Stimulated activated CD4-positive, alpha-beta T cell treated with anti-CD3 and anti-CD28 coated beads, TNF-alpha, amount 100 ng/mL, for 4 hours (primary cell): ENCODE results near the gene CNTNAP2.

Source experiments
- DNase-seq, 3 experiments: peaks; one replicate each; pipeline ENCODE4 v3.0.0-alpha.2; 2020; ENCODE audit warnings: low read depth in 3 of 3

Gene CNTNAP2

GRCh38 chr7:147013825-147014224 lies 897.2 kb downstream of the CNTNAP2 start:
- no peak for DNase-seq

GRCh38 chr7:147014286-147014955 lies 897.8 kb downstream of the CNTNAP2 start:
- no peak for DNase-seq

GRCh38 chr7:147015999-147016398 lies 899.4 kb downstream of the CNTNAP2 start:
- no peak for DNase-seq

- DNase-seq = no peak
Measured at GRCh38 chr7:147022056-147022455, 905.5 kb downstream of the CNTNAP2 start.

- no peak for DNase-seq
Measured at GRCh38 chr7:147023440-147023839, 906.8 kb downstream of the CNTNAP2 start.

GRCh38 chr7:147029953-147030352 lies 913.4 kb downstream of the CNTNAP2 start:
- no peak for DNase-seq

- no peak for DNase-seq
Measured at GRCh38 chr7:147033641-147034040, 917.0 kb downstream of the CNTNAP2 start.

GRCh38 chr7:147041438-147041837 lies 924.8 kb downstream of the CNTNAP2 start:
- DNase-seq = no peak

GRCh38 chr7:147044941-147045340 lies 928.3 kb downstream of the CNTNAP2 start:
- DNase-seq = no peak

- no peak for DNase-seq
Measured at GRCh38 chr7:147047696-147048095, 931.1 kb downstream of the CNTNAP2 start.

- no peak for DNase-seq
Measured at GRCh38 chr7:147048864-147049263, 932.3 kb downstream of the CNTNAP2 start.

- DNase-seq = no peak
Measured at GRCh38 chr7:147052818-147053217, 936.2 kb downstream of the CNTNAP2 start.

GRCh38 chr7:147053746-147054145 lies 937.1 kb downstream of the CNTNAP2 start:
- DNase-seq = no peak

GRCh38 chr7:147060070-147060469 lies 943.5 kb downstream of the CNTNAP2 start:
- no peak for DNase-seq

GRCh38 chr7:147062897-147063296 lies 946.3 kb downstream of the CNTNAP2 start:
- DNase-seq = no peak

- no peak for DNase-seq
Measured at GRCh38 chr7:147068842-147069241, 952.2 kb downstream of the CNTNAP2 start.

- no peak for DNase-seq
Measured at GRCh38 chr7:147069771-147070170, 953.2 kb downstream of the CNTNAP2 start.

GRCh38 chr7:147070886-147071285 lies 954.3 kb downstream of the CNTNAP2 start:
- DNase-seq = no peak

- DNase-seq = no peak
Measured at GRCh38 chr7:147071536-147071935, 954.9 kb downstream of the CNTNAP2 start.

- no peak for DNase-seq
Measured at GRCh38 chr7:147078312-147078711, 961.7 kb downstream of the CNTNAP2 start.

- DNase-seq = no peak
Measured at GRCh38 chr7:147079083-147079482, 962.5 kb downstream of the CNTNAP2 start.

GRCh38 chr7:147079921-147080420 lies 963.4 kb downstream of the CNTNAP2 start:
- no peak for DNase-seq

GRCh38 chr7:147081117-147081516 lies 964.5 kb downstream of the CNTNAP2 start:
- no peak for DNase-seq

GRCh38 chr7:147089051-147089461 lies 972.5 kb downstream of the CNTNAP2 start:
- DNase-seq = no peak
